BE2C (cell line): Measurements from ENCODE around the gene UBR3.

Experiments
- DNase-seq: peaks from one replicate; pipeline ENCODE4 v3.0.0-alpha.2; 2020
- H3K27me3 ChIP-seq: fragments of 250-450 bp; sonication (Bioruptor Pico); 2 replicates; pipeline ENCODE4 v1.5.1; 2020; ENCODE audit warnings: mild to moderate bottlenecking
- H3K36me3 ChIP-seq: fragments of 250-450 bp; sonication (Bioruptor Pico); 2 replicates; pipeline ENCODE4 v1.5.1; 2020; ENCODE audit warnings: mild to moderate bottlenecking
- H3K4me1 ChIP-seq: fragments of 250-450 bp; sonication (Bioruptor Pico); 2 replicates; pipeline ENCODE4 v1.5.1; 2020
- H3K4me3 ChIP-seq: 2 replicates; pipeline ENCODE4 v1.5.1; 2011; ENCODE audit warnings: low read depth, low read length
- H3K9me3 ChIP-seq: fragments of 250-450 bp; sonication (Bioruptor Pico); 2 replicates; pipeline ENCODE4 v1.5.1; 2020
- CTCF ChIP-seq: IDR thresholded peaks from 2 replicates; pipeline ENCODE4 v1.5.1; 2012; ENCODE audit warnings: mild to moderate bottlenecking, low read depth, low read length

UBR3 gene

GRCh38 chr2:170047331-170048065 lies 220.2 kb downstream of the UBR3 start:
- Histone ChIP-seq H3K27me3 (no peaks in the 10 kb centered on the region), H3K4me3 (no peak overlapping the region), H3K36me3 (no peaks in the 10 kb centered on the region), H3K4me1 (no peaks in the 10 kb centered on the region), H3K9me3 (no peaks in the 10 kb centered on the region)
- no peak for DNase-seq
- TF ChIP-seq CTCF: no peak

GRCh38 chr2:170052151-170052550 lies 224.9 kb downstream of the UBR3 start:
- no peak for TF ChIP-seq CTCF
- Histone ChIP-seq H3K4me3 (no peak overlapping the region), H3K27me3 (no peaks in the 10 kb centered on the region), H3K9me3 (no peaks in the 10 kb centered on the region), H3K4me1 (no peaks in the 10 kb centered on the region), H3K36me3 (no peaks in the 10 kb centered on the region)
- DNase-seq: no peak

- Histone ChIP-seq H3K9me3 (no peaks in the 10 kb centered on the region), H3K4me1 (no peaks in the 10 kb centered on the region), H3K27me3 (no peaks in the 10 kb centered on the region), H3K4me3 (no peak overlapping the region), H3K36me3 (no peaks in the 10 kb centered on the region)
- DNase-seq: no peak
- TF ChIP-seq CTCF: no peak
These were observed 227.7 kb downstream of the UBR3 start for GRCh38 chr2:170054997-170055396.

GRCh38 chr2:170056900-170057299 lies 229.6 kb downstream of the UBR3 start:
- no peak for DNase-seq
- Histone ChIP-seq H3K27me3 (no peaks in the 10 kb centered on the region), H3K4me1 (no peaks in the 10 kb centered on the region), H3K36me3 (no peaks in the 10 kb centered on the region), H3K4me3 (no peak overlapping the region), H3K9me3 (no peaks in the 10 kb centered on the region)
- TF ChIP-seq CTCF: no peak

- TF ChIP-seq CTCF: no peak
- DNase-seq: no peak
- H3K36me3 ChIP-seq: no peaks in the 10 kb centered on the region
- H3K4me3 ChIP-seq: no peak overlapping the region
- H3K27me3 ChIP-seq: no peaks in the 10 kb centered on the region
- no peaks in the 10 kb centered on the region for H3K9me3 ChIP-seq
- no peaks in the 10 kb centered on the region for H3K4me1 ChIP-seq
These were observed 236.4 kb downstream of the UBR3 start for GRCh38 chr2:170063456-170064235.

- Histone ChIP-seq H3K4me3 (no peak overlapping the region), H3K36me3 (no peaks in the 10 kb centered on the region), H3K27me3 (no peaks in the 10 kb centered on the region), H3K4me1 (no peaks in the 10 kb centered on the region), H3K9me3 (no peaks in the 10 kb centered on the region)
- DNase-seq: no peak
- TF ChIP-seq CTCF: no peak
These were observed 243.5 kb downstream of the UBR3 start for GRCh38 chr2:170070778-170071177.
